Mucosa of descending colon (tissue), 3 donors: Measurements from ENCODE around the gene CADM2. TPM values are rescaled to one million over a fixed set of nuclear protein-coding genes. Genes with fewer than 3 reads are reported as not detected.

Source experiments
- ATAC-seq: fragments of 200-7000 bp; cut with Tn5 transposase; one replicate; pipeline ENCODE4 v1.9.1; 2020; ENCODE audit warnings: mild to moderate bottlenecking, moderate library complexity
- DNase-seq, 3 donors: peaks; one replicate each; pipeline ENCODE4 v3.0.0-alpha.2; 2020
- H3K36me3 ChIP-seq: fragments of 200-600 bp; one replicate; pipeline ENCODE4 v1.8.0; 2021; ENCODE audit warnings: low read depth, mild to moderate bottlenecking
- H3K4me1 ChIP-seq: fragments of 200-600 bp; one replicate; pipeline ENCODE4 v1.8.0; 2021; ENCODE audit warnings: low read depth, mild to moderate bottlenecking
- H3K4me3 ChIP-seq: fragments of 200-600 bp; one replicate; pipeline ENCODE4 v1.8.0; 2021; ENCODE audit warnings: mild to moderate bottlenecking
- H3K9me3 ChIP-seq: fragments of 200-600 bp; one replicate; pipeline ENCODE4 v1.8.0; 2021; ENCODE audit warnings: mild to moderate bottlenecking
- intact Hi-C, 2 donors: fragments of 100-400 bp; cut with DNase I in 1 of 2; cut with micrococcal nuclease in 1 of 2; formaldehyde crosslinking; loops; one replicate each; pipeline versions ENCODE4 v1.11.0 to v1.11.1; 2022; cut with DNase I, micrococcal nuclease
- total RNA-seq, 3 donors: library from RNA; stranded (reverse); fragmentation: NEBNext Ultra II Directional in 2 of 3; extraction: Animal tissue kit (Norgen Biotek cat#: 25700) in 2 of 3; gene quantifications; one replicate each; pipeline versions ENCODE4 v1.2.1 to v1.2.4, GENCODE V29; 2021 to 2023
- TF ChIP-seq, protein P1 (sequence below): fragments of 200-600 bp; IDR thresholded peaks from one replicate; pipeline ENCODE4 v1.8.0; 2022; ENCODE audit warnings: antibody characterized with exemption, mild to moderate bottlenecking
- donor health status: DM: no; HTN: no; CAD: no; lungs with moderate emphysema.
- donor health status: DM: no; HTN: no; CAD: no.
- donor health status: DM: no; HTN: yes; CAD: no.

The CADM2 gene
- total RNA-seq, 3 donors from 2014 or later, result 0.67 to 12.8 (median 1.2) TPM

DNA sequence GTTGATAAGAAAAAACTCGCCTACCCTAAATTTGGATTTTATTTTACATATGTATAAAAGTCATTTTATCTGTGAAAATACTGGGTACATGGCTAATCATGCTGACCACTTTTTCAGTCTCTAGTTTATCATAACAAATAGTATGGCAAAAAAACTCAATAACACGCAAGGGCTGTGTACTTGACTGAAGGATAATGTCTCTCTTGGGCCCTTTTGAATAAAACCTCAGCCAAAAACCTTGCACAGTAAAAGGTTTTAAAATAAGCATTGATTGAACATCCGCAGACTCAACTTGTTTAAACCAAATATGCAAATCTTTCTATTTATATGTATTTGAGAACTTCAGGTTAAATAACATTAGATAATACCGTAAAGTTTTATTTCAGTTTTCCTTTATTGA is 285.3 kb downstream of the CADM2 start:
- TF ChIP-seq, protein P1, sequence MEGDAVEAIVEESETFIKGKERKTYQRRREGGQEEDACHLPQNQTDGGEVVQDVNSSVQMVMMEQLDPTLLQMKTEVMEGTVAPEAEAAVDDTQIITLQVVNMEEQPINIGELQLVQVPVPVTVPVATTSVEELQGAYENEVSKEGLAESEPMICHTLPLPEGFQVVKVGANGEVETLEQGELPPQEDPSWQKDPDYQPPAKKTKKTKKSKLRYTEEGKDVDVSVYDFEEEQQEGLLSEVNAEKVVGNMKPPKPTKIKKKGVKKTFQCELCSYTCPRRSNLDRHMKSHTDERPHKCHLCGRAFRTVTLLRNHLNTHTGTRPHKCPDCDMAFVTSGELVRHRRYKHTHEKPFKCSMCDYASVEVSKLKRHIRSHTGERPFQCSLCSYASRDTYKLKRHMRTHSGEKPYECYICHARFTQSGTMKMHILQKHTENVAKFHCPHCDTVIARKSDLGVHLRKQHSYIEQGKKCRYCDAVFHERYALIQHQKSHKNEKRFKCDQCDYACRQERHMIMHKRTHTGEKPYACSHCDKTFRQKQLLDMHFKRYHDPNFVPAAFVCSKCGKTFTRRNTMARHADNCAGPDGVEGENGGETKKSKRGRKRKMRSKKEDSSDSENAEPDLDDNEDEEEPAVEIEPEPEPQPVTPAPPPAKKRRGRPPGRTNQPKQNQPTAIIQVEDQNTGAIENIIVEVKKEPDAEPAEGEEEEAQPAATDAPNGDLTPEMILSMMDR, result no peak
- Histone ChIP-seq H3K36me3 (no peaks in the 10 kb centered on the region), H3K4me3 (no peak overlapping the region), H3K9me3 (no peaks in the 10 kb centered on the region), H3K4me1 (no peaks in the 10 kb centered on the region)
- DNase-seq (no peak), ATAC-seq (no peak)
- intact Hi-C loops, result no loop called here

DNA sequence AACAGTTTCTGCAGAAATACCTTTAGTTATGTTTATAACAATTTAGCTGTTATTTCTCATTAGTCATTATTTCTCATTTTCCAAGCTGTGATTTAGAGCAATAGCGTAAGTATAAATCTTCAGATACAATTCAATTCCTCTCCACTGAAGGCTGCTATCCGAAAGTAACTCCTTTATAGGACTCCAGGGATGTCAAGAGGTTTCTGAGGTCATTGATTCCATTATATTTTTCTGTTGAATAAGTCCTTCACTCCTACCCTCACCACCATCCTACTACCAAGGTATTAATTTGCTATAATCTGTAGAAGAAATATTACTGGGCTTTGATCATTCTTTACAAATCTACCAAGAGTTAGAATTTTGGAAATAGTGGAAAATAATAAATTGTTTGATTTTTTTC is 285.7 kb downstream of the CADM2 start:
- Histone ChIP-seq H3K36me3 (no peaks in the 10 kb centered on the region), H3K9me3 (no peaks in the 10 kb centered on the region), H3K4me3 (no peak overlapping the region), H3K4me1 (no peaks in the 10 kb centered on the region)
- intact Hi-C loops, result no loop called here
- TF ChIP-seq, protein P1, result no peak
- ATAC-seq (no peak), DNase-seq (no peak)

DNA sequence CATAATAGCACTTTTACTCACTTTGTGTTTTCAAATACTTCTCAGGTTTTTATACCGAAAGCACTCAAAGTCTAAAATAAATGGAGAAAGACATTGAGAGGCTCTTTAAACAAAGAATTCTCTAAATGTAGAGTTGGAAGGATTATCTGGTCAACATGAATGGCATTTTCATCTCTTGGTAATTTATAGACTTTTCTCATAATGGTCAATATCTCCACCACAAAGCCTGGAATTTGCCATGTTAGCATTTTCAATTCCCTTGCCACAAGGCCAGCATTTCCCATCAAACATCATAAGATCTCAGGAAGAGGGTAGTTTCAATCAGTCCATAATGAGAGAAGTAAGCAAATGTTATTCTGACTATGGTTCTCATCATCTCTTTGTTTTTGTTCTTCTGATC is 293.0 kb downstream of the CADM2 start:
- no peak for ATAC-seq
- Histone ChIP-seq H3K36me3 (no peaks in the 10 kb centered on the region), H3K4me1 (no peaks in the 10 kb centered on the region), H3K4me3 (no peak overlapping the region), H3K9me3 (no peaks in the 10 kb centered on the region)
- TF ChIP-seq, protein P1, result no peak
- intact Hi-C loops, result no loop called here
- DNase-seq, result no peak

DNA sequence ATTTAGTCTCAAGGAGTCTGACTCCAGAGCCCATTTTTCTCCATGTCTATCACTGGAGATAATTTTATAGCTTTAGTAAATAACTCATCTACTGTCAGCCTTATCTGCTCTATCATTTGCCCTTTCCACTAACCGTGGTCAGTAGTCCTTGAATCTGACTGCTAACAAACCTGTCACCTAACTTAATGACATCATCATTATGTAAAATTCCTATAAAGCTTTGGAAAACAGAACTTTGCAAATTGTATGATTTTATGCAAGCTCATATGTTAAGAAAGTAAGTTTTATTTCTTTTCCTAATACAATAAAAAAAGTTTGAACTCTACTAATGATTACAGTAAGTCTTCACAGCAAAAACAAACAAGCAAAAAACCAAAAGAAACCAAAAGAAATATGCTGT is 293.9 kb downstream of the CADM2 start:
- H3K36me3 ChIP-seq, result no peaks in the 10 kb centered on the region
- no peaks in the 10 kb centered on the region for H3K9me3 ChIP-seq
- no peaks in the 10 kb centered on the region for H3K4me1 ChIP-seq
- ATAC-seq (no peak), DNase-seq (no peak)
- intact Hi-C loops, result no loop called here
- H3K4me3 ChIP-seq, result no peak overlapping the region
- TF ChIP-seq, protein P1, result no peak

DNA sequence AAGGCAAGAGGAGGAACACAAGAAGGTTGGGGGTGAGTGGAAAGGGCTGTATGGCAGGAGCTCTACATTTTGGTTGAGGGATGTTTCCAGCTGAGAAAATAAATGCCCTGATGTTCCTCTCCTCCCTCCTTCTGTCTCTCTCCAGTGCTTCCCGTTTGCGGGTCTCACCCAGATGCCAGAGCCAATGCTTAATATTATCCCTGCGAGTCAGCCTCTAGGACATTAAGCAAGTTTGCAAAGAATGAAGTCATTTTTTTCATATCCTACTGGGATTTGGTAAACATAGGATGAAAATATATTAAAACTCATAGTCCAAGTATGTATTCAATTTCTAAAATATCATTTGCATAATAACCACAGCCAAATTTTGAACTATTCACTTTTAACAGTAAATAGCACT is 295.9 kb downstream of the CADM2 start:
- intact Hi-C loops, result no loop called here
- H3K4me1 ChIP-seq, result no peaks in the 10 kb centered on the region
- TF ChIP-seq, protein P1, result no peak

DNA sequence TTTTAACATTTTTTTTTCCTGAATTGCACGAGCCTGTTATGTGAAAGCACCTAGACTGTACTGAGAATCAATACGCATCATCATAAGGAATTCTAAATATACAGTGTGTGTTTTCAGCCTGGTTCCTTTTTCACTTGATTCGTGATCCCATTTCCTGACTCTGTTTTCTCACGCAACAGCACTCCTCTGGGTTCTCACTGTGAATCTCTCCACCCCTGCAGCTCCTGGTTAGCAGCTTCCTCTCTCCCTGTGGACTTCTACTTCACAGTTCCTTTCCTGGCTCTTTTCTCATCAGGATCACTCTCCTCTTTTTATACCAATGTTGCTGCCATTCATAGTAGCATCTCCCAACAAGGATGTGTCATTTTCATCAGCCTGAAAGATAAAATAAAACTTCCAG is 297.2 kb downstream of the CADM2 start:
- H3K4me1 ChIP-seq, result no peaks in the 10 kb centered on the region
- no peak for DNase-seq
- no peaks in the 10 kb centered on the region for H3K9me3 ChIP-seq
- ATAC-seq, result no peak
- intact Hi-C loops, result no loop called here
- TF ChIP-seq, protein P1, result no peak
- no peaks in the 10 kb centered on the region for H3K36me3 ChIP-seq
- H3K4me3 ChIP-seq, result no peak overlapping the region

More for the DNA sequence above, 295.9 kb downstream of the CADM2 start:
- Histone ChIP-seq H3K9me3 (no peaks in the 10 kb centered on the region), H3K36me3 (no peaks in the 10 kb centered on the region), H3K4me3 (no peak overlapping the region)
- ATAC-seq, result no peak
- no peak for DNase-seq
